Stimulated activated CD8-positive, alpha-beta memory T cell treated with anti-CD3 and anti-CD28 coated beads, Interleukin-12 subunit alpha, Interleukin-12 subunit beta, amount 100 ng/mL, for 24 hours (primary cell): Measurements from ENCODE around the gene FRZB.
"Not testable (repeated sequence)": the region's sequence is repeated elsewhere in the genome, so short reads cannot be mapped to it uniquely, and the experiment has no call there.

Experiments used
- DNase-seq: peaks from one replicate; pipeline ENCODE4 v3.0.0-alpha.2; 2020; ENCODE audit errors: extremely low read depth

Gene FRZB

GRCh38 chr2:182866461-182867406, at the start of gene FRZB:
FRZB (minus strand) TSS chr2:182866637; CDS start chr2:182866552, 85 bp downstream.
- DNase-seq = no peak

GRCh38 chr2:182915369-182916326, 49.2 kb upstream of the FRZB start:
- no peak for DNase-seq

GRCh38 chr2:182914852-182915251, 48.4 kb upstream of the FRZB start:
- DNase-seq = no peak

- no peak for DNase-seq
Observed at GRCh38 chr2:182913064-182913463, 46.6 kb upstream of the FRZB start.

GRCh38 chr2:182912518-182912915, 46.1 kb upstream of the FRZB start:
- DNase-seq = no peak

- no peak for DNase-seq
Observed at GRCh38 chr2:182911813-182912517, 45.5 kb upstream of the FRZB start.

- DNase-seq = no peak
Observed at GRCh38 chr2:182910965-182911364, 44.5 kb upstream of the FRZB start.

- no peak for DNase-seq
Observed at GRCh38 chr2:182907081-182907830, 40.8 kb upstream of the FRZB start.

- no peak for DNase-seq
Observed at GRCh38 chr2:182906454-182906853, 40.0 kb upstream of the FRZB start.

GRCh38 chr2:182904844-182905243, 38.4 kb upstream of the FRZB start:
- no peak for DNase-seq

- no peak for DNase-seq
Observed at GRCh38 chr2:182903566-182903965, 37.1 kb upstream of the FRZB start.

GRCh38 chr2:182901748-182902147, 35.3 kb upstream of the FRZB start:
- DNase-seq = no peak

GRCh38 chr2:182898718-182899117, 32.3 kb upstream of the FRZB start:
- DNase-seq = no peak

GRCh38 chr2:182897137-182897536, 30.7 kb upstream of the FRZB start:
- no peak for DNase-seq

- DNase-seq = no peak
Observed at GRCh38 chr2:182895798-182896197, 29.4 kb upstream of the FRZB start.

GRCh38 chr2:182895169-182895568, 28.7 kb upstream of the FRZB start:
- DNase-seq = no peak

- no peak for DNase-seq
Observed at GRCh38 chr2:182894174-182894573, 27.7 kb upstream of the FRZB start.

- DNase-seq = no peak
Observed at GRCh38 chr2:182893666-182894065, 27.2 kb upstream of the FRZB start.

- DNase-seq = not testable (repeated sequence)
Observed at GRCh38 chr2:182893035-182893434, 26.6 kb upstream of the FRZB start.

- DNase-seq = no peak
Observed at GRCh38 chr2:182891611-182892010, 25.2 kb upstream of the FRZB start.

- DNase-seq = no peak
Observed at GRCh38 chr2:182890773-182891378, 24.4 kb upstream of the FRZB start.
